WERI-Rb-1 (cell line): ENCODE measurements around the gene BCL2L12.

Experiments used
- DNase-seq: peaks from one replicate; pipeline ENCODE4 v3.0.0-alpha.2; 2020
- H3K27ac ChIP-seq: fragments of 250-450 bp; sonication (Bioruptor Pico); 2 replicates; pipeline ENCODE4 v1.5.1; 2020; ENCODE audit warnings: mild to moderate bottlenecking, moderate library complexity
- H3K27me3 ChIP-seq: fragments of 250-450 bp; sonication (Bioruptor Pico); 2 replicates; pipeline ENCODE4 v1.5.1; 2021; ENCODE audit warnings: mild to moderate bottlenecking, low read depth, moderate library complexity; ENCODE audit not compliant: insufficient read depth, severe bottlenecking
- H3K36me3 ChIP-seq: fragments of 250-450 bp; sonication (Bioruptor Pico); 2 replicates; pipeline ENCODE4 v1.5.1; 2020; ENCODE audit warnings: mild to moderate bottlenecking, moderate library complexity
- H3K4me3 ChIP-seq: 2 replicates; pipeline ENCODE4 v1.5.1; 2011; ENCODE audit warnings: low read depth, mild to moderate bottlenecking, control low read depth, low read length
- H3K9me3 ChIP-seq: fragments of 250-450 bp; sonication (Bioruptor Pico); 2 replicates; pipeline ENCODE4 v1.5.1; 2021; ENCODE audit warnings: mild to moderate bottlenecking, moderate library complexity; ENCODE audit not compliant: severe bottlenecking
- CTCF ChIP-seq: IDR thresholded peaks from 2 replicates; pipeline ENCODE4 v1.5.1; 2011; ENCODE audit warnings: low read depth, mild to moderate bottlenecking, control low read depth, inconsistent platforms, low read length

Gene BCL2L12

GRCh38 chr19:49641688-49642491, 23.8 kb upstream of the BCL2L12 start, which contains the start of gene SCAF1:
Gene SCAF1 (plus strand): TSS chr19:49642209. CDS start chr19:49645027, 2,818 bp downstream.
- no peak for TF ChIP-seq CTCF
- H3K27ac ChIP-seq: peak within 1 kb of the TSS; percentile 91
- H3K9me3 ChIP-seq: no peaks in the 10 kb centered on the region
- peak within 1 kb of the TSS; percentile 94 for H3K4me3 ChIP-seq
- no peaks in the 10 kb centered on the region for H3K27me3 ChIP-seq
- peaks cover 11% of the 10 kb centered on the region for H3K36me3 ChIP-seq
- peak; percentile 99 for DNase-seq

- no peak for DNase-seq
These were observed 23.2 kb upstream of the BCL2L12 start for GRCh38 chr19:49642492-49643035.

GRCh38 chr19:49643466-49643865, 22.3 kb upstream of the BCL2L12 start:
- H3K27ac ChIP-seq: no peak overlapping the region

More at GRCh38 chr19:49642492-49643035, 23.2 kb upstream of the BCL2L12 start:
- Histone ChIP-seq H3K9me3 (no peaks in the 10 kb centered on the region), H3K4me3 (peak overlapping the region; percentile 94), H3K27ac (peak overlapping the region; percentile 90), H3K36me3 (peaks cover 17% of the 10 kb centered on the region), H3K27me3 (no peaks in the 10 kb centered on the region)
- no peak for TF ChIP-seq CTCF

DNA sequence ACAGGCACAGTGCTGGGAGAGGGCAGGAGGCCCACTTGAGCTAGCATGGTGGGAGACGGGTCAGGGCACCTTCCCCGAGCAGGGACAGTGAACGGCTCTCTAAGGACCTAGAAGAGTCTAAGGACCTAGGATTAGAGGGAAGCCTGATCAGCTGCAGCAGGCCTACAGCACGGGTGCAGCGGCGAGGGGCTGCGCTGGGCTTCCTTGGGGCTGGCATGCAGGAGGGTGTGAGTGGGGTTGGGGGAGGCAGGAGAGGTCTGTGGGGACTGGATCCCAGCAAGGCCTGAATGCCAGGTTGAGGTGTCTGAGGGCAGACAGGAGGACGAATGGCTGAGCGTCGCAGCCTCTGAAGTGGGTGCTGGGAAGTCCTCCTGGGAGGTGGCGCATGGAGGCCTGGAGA, 20.1 kb upstream of the BCL2L12 start:
- Histone ChIP-seq H3K27ac (no peak overlapping the region), H3K9me3 (no peaks in the 10 kb centered on the region), H3K27me3 (no peaks in the 10 kb centered on the region), H3K4me3 (no peak overlapping the region), H3K36me3 (peaks cover 44% of the 10 kb centered on the region)
- no peak for TF ChIP-seq CTCF
- no peak for DNase-seq

More at GRCh38 chr19:49643466-49643865, 22.3 kb upstream of the BCL2L12 start:
- H3K4me3 ChIP-seq: no peak overlapping the region
- no peak for TF ChIP-seq CTCF
- H3K36me3 ChIP-seq: peaks cover 23% of the 10 kb centered on the region
- H3K9me3 ChIP-seq: no peaks in the 10 kb centered on the region
- H3K27me3 ChIP-seq: no peaks in the 10 kb centered on the region
- DNase-seq: no peak

GRCh38 chr19:49645995-49646394, 19.7 kb upstream of the BCL2L12 start:
- TF ChIP-seq CTCF: no peak
- Histone ChIP-seq H3K4me3 (no peak overlapping the region), H3K9me3 (no peaks in the 10 kb centered on the region), H3K27ac (no peak overlapping the region), H3K27me3 (no peaks in the 10 kb centered on the region), H3K36me3 (peaks cover 44% of the 10 kb centered on the region)
- DNase-seq: no peak
